ENCODE results near the gene LY6G6C.

LY6G6C gene

GRCh38 chr6:31676904-31677303, 44.6 kb downstream of the LY6G6C start:
- Histone ChIP-seq H3K4me1 (ENCODE audit: insufficient read depth, low read length) (no peaks in the 10 kb centered on the region), H3K9me3 (ENCODE audit: control insufficient read depth, insufficient read depth, low read length) (no peaks in the 10 kb centered on the region), H3K36me3 (ENCODE audit: insufficient read depth, low read length) (peaks cover under 1% of the 10 kb centered on the region; the same call in 1 of the 2 replicates), H3K9ac (ENCODE audit: low read depth, low read length) (no peak overlapping the region)

GRCh38 chr6:31676322-31676903, 45.1 kb downstream of the LY6G6C start:
- Histone ChIP-seq H3K9ac (ENCODE audit: low read depth, low read length) (no peak overlapping the region), H3K4me1 (ENCODE audit: insufficient read depth, low read length) (no peaks in the 10 kb centered on the region), H3K36me3 (ENCODE audit: insufficient read depth, low read length) (peaks cover 5% of the 10 kb centered on the region), H3K9me3 (ENCODE audit: control insufficient read depth, insufficient read depth, low read length) (no peaks in the 10 kb centered on the region)

GRCh38 chr6:31669676-31670075, 51.9 kb downstream of the LY6G6C start, which contains the start of gene LY6G5B:
LY6G5B (plus strand) TSS chr6:31669976; CDS start chr6:31670951, 975 bp downstream.
- Histone ChIP-seq H3K4me1 (ENCODE audit: insufficient read depth, low read length) (peaks cover 6% of the 10 kb centered on the region), H3K9ac (ENCODE audit: low read depth, low read length) (no peak within 1 kb of the TSS), H3K9me3 (ENCODE audit: control insufficient read depth, insufficient read depth, low read length) (no peaks in the 10 kb centered on the region), H3K36me3 (ENCODE audit: insufficient read depth, low read length) (peaks cover 41% of the 10 kb centered on the region)

Measured in ES-I3 (cell line).